HepG2 (cell line): ENCODE data around the gene BCAS3. TPM values are rescaled to one million over a fixed set of nuclear protein-coding genes. Genes with fewer than 3 reads are reported as not detected.

Experiments
- GTF3A ChIP-seq: sonication (generic); formaldehyde crosslinking; conservative IDR thresholded peaks from 2 replicates; pipeline ENCODE4 v1.4.0; 2020; ENCODE audit warnings: mild to moderate bottlenecking, missing genetic modification reagents
- HOXA5 ChIP-seq: sonication (generic); formaldehyde crosslinking; IDR thresholded peaks from 2 replicates; pipeline ENCODE4 v1.4.0; 2020; ENCODE audit warnings: missing genetic modification reagents
- MIER3 ChIP-seq: IDR thresholded peaks from 2 replicates; pipeline ENCODE4 v1.6.1; 2016; ENCODE audit warnings: missing compliant biosample characterization, borderline replicate concordance
- PAWR ChIP-seq: sonication (generic); formaldehyde crosslinking; IDR thresholded peaks from 2 replicates; pipeline ENCODE4 v1.4.0; 2020; ENCODE audit warnings: missing genetic modification reagents, mild to moderate bottlenecking, borderline replicate concordance
- PBX3 ChIP-seq: sonication (generic); formaldehyde crosslinking; IDR thresholded peaks from 2 replicates; pipeline ENCODE4 v1.8.1; 2023; ENCODE audit warnings: missing genetic modification reagents, inconsistent platforms, borderline replicate concordance
- SALL1 ChIP-seq: sonication (generic); formaldehyde crosslinking; IDR thresholded peaks from 2 replicates; pipeline ENCODE4 v1.8.0; 2022; ENCODE audit warnings: mild to moderate bottlenecking, missing genetic modification reagents
- SNAI1 ChIP-seq: sonication (generic); formaldehyde crosslinking; IDR thresholded peaks from 2 replicates; pipeline ENCODE4 v1.5.0; 2020; ENCODE audit warnings: mild to moderate bottlenecking, missing genetic modification reagents, borderline replicate concordance
- TCF7 ChIP-seq: sonication (generic); IDR thresholded peaks from 2 replicates; pipeline ENCODE4 v1.6.1; 2016; ENCODE audit warnings: antibody characterized with exemption, low read depth
- ZGPAT ChIP-seq: IDR thresholded peaks from 2 replicates; pipeline ENCODE4 v1.6.1; 2016; ENCODE audit warnings: mild to moderate bottlenecking
- ZNF275 ChIP-seq: sonication (generic); formaldehyde crosslinking; IDR thresholded peaks from 2 replicates; pipeline ENCODE4 v1.8.0; 2022; ENCODE audit warnings: missing genetic modification reagents, mild to moderate bottlenecking, inconsistent platforms, borderline replicate concordance
- ZNF281 ChIP-seq: sonication (generic); formaldehyde crosslinking; IDR thresholded peaks from 2 replicates; pipeline ENCODE4 v1.4.0; 2020; ENCODE audit warnings: missing genetic modification reagents, borderline replicate concordance
- polyA plus RNA-seq, 8 experiments: library from polyadenylated mRNA; depleted of rRNA in 3 of 8; stranded (reverse) in 7 of 8; unstranded in 1 of 8; fragments of >200 nt; fragmentation: Illumina TruSeq in 4 of 8; extraction: Trizol in 4 of 8; gene quantifications; 2 replicates each; pipeline versions ENCODE4 v1.2.1 to v1.2.3, GENCODE V29; 2011 to 2016; ENCODE audit warnings: low read depth in 4 of 8, missing spikeins in 1 of 8, mixed read lengths in 1 of 8; ENCODE audit not compliant: insufficient read depth in 1 of 8
- total RNA-seq, 5 experiments: library from RNA; depleted of rRNA; stranded (reverse); fragments of >200 nt; fragmentation: Illumina TruSeq; extraction: Trizol; gene quantifications; 2 replicates each; pipeline ENCODE4 v1.2.3, GENCODE V29; 2016; ENCODE audit warnings: low read depth in 1 of 5

The BCAS3 gene
- total and polyA plus RNA-seq, 2 of the 13 experiments (the other 11 are each of a cell fraction or from before 2014, with no cell fraction given): 10.7 to 11.2 TPM

- no peak for TF ChIP-seq PBX3
- no peak for TF ChIP-seq TCF7
- no peak for TF ChIP-seq SALL1 (CRISPR knock-in tag)
- no peak for TF ChIP-seq ZNF275 (CRISPR knock-in tag)
- TF ChIP-seq ZGPAT: no peak
- no peak for TF ChIP-seq ZNF281 (CRISPR knock-in tag)
- no peak for TF ChIP-seq SNAI1
- no peak for TF ChIP-seq HOXA5 (CRISPR knock-in tag)
- TF ChIP-seq MIER3 (CRISPR knock-in tag): no peak
- no peak for TF ChIP-seq GTF3A
- no peak for TF ChIP-seq PAWR (CRISPR knock-in tag)
These were observed 95.9 kb downstream of the BCAS3 start (continued) for GRCh38 chr17:60773552-60773951.
